Measurements from ENCODE around the gene SCGB2A2.

DNA sequence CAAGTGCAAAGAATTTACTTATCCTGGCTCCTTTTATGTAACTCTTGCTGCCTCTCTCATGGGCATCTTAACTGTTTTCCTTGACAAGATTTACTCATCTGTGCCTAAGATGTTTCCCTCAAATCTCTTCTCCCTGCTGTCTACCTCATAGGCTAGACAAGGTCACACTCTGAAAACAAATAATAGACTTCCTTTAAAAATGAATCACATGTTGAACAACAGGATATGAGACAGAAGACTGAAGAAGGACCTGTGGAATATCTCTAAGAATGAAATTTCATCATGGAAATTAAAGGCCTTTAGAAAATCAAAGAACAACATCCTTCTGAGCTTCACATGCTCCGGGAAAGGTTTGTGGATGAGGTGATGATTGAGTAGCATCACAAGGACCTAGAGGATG lies 6.0 kb upstream of the SCGB2A2 start:
- TF ChIP-seq HNRNPK (IDR thresholded peaks at IDR 0.05; ENCODE audit: low read depth, low read length, poor library complexity, severe bottlenecking) (no peak), POLR2AphosphoS2 (IDR thresholded peaks at IDR 0.05; ENCODE audit: low read length) (no peak), MXI1 (IDR thresholded peaks at IDR 0.05; ENCODE audit: low read depth, low read length) (no peak), ZBTB26 (CRISPR knock-in tag; IDR thresholded peaks at IDR 0.05) (no peak), TAF1 (IDR thresholded peaks at IDR 0.05; ENCODE audit: control insufficient read depth, extremely low read depth, insufficient read depth, low read length, severe bottlenecking) (no peak), ATF2 (CRISPR knock-in tag; IDR thresholded peaks at IDR 0.05) (no peak), CCNT2 (IDR thresholded peaks at IDR 0.05; ENCODE audit: borderline replicate concordance, extremely low read depth, insufficient read length, low read depth, low read length) (no peak), PML (IDR thresholded peaks at IDR 0.05; ENCODE audit: low read length) (no peak), TCF3 (CRISPR knock-in tag; IDR thresholded peaks at IDR 0.05) (no peak), ZNF431 (CRISPR knock-in tag; IDR thresholded peaks at IDR 0.05) (no peak), POLR2A (conservative IDR thresholded peaks at IDR 0.05) (no peak), EZH2 (IDR thresholded peaks at IDR 0.05; ENCODE audit: borderline replicate concordance, low read depth, low read length) (no peak), CEBPB (tag; IDR thresholded peaks at IDR 0.05) (no peak)
- TF ChIP-seq, protein P1, sequence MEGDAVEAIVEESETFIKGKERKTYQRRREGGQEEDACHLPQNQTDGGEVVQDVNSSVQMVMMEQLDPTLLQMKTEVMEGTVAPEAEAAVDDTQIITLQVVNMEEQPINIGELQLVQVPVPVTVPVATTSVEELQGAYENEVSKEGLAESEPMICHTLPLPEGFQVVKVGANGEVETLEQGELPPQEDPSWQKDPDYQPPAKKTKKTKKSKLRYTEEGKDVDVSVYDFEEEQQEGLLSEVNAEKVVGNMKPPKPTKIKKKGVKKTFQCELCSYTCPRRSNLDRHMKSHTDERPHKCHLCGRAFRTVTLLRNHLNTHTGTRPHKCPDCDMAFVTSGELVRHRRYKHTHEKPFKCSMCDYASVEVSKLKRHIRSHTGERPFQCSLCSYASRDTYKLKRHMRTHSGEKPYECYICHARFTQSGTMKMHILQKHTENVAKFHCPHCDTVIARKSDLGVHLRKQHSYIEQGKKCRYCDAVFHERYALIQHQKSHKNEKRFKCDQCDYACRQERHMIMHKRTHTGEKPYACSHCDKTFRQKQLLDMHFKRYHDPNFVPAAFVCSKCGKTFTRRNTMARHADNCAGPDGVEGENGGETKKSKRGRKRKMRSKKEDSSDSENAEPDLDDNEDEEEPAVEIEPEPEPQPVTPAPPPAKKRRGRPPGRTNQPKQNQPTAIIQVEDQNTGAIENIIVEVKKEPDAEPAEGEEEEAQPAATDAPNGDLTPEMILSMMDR (IDR thresholded peaks at IDR 0.05 in 2 of 3, conservative IDR thresholded peaks at IDR 0.05 in 1 of 3; ENCODE audit: insufficient read depth in 2 of 3, low read depth in 1 of 3, low read length in 3 of 3), result no peak

Data from K562 (cell line).